Measurements from ENCODE around the gene IFT172. TPM values are rescaled to one million over a fixed set of nuclear protein-coding genes. Genes with fewer than 3 reads are reported as not detected.

The IFT172 gene
- total RNA-seq, 1 donor from 2014 or later: 5.5 TPM

DNA sequence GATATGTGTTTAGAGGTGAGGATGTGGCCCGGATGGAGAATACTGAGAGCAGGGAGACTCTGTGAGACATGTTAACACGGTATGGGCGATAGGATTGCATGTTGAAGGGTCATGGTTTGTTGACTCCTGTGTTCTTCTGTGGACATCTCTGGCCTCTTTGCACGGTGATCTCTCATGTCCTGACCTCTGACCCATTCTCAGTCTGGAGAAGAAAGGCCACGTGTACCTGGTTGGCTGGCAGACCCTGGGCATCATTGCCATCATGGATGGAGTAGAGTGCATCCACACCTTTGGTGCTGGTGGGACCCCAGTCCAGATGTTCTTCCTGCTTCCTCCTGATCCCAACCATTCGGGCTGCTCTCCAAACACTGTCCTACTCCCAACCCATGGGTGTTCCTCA is 17.0 kb upstream of the IFT172 start:
- DNase-seq (ENCODE audit: low read depth) (no peak), FAIRE-seq (peak; percentile 28)
- TF ChIP-seq, protein P1, sequence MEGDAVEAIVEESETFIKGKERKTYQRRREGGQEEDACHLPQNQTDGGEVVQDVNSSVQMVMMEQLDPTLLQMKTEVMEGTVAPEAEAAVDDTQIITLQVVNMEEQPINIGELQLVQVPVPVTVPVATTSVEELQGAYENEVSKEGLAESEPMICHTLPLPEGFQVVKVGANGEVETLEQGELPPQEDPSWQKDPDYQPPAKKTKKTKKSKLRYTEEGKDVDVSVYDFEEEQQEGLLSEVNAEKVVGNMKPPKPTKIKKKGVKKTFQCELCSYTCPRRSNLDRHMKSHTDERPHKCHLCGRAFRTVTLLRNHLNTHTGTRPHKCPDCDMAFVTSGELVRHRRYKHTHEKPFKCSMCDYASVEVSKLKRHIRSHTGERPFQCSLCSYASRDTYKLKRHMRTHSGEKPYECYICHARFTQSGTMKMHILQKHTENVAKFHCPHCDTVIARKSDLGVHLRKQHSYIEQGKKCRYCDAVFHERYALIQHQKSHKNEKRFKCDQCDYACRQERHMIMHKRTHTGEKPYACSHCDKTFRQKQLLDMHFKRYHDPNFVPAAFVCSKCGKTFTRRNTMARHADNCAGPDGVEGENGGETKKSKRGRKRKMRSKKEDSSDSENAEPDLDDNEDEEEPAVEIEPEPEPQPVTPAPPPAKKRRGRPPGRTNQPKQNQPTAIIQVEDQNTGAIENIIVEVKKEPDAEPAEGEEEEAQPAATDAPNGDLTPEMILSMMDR (IDR thresholded peaks at IDR 0.05; ENCODE audit: insufficient read depth, low read length, severe bottlenecking): no peak
- H3K4me3 ChIP-seq (ENCODE audit: low read depth, low read length): no peak overlapping the region
- no peaks in the 10 kb centered on the region for H3K36me3 ChIP-seq (ENCODE audit: control insufficient read depth, insufficient read depth, low read length)
- H3K27me3 ChIP-seq (ENCODE audit: control insufficient read depth, insufficient read depth, low read length): no peaks in the 10 kb centered on the region

DNA sequence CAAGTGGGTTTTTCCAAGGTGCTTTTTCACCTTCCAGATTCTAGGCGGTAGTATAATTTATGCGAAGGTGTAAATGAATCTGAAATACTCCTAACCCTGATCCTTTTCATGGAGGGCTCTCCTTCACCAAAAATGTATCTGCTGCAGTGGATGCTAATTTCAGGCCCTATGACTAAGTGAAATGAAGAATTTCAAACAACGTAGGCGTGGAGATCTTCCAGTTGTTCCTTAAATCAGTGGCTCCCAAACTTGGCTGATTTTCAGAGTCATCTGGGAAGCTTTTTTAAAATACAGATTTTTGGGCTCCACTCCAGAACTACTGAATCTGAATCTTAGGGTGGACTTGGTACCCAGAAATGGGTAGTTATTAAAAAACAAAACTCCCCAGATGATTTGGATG is 12.6 kb upstream of the IFT172 start:
- DNase-seq (ENCODE audit: low read depth): no peak
- no peaks in the 10 kb centered on the region for H3K36me3 ChIP-seq (ENCODE audit: control insufficient read depth, insufficient read depth, low read length)
- no peak overlapping the region for H3K4me3 ChIP-seq (ENCODE audit: low read depth, low read length)
- TF ChIP-seq, protein P1 (IDR thresholded peaks at IDR 0.05; ENCODE audit: insufficient read depth, low read length, severe bottlenecking): no peak
- no peak for FAIRE-seq
- H3K27me3 ChIP-seq (ENCODE audit: control insufficient read depth, insufficient read depth, low read length): no peaks in the 10 kb centered on the region

DNA sequence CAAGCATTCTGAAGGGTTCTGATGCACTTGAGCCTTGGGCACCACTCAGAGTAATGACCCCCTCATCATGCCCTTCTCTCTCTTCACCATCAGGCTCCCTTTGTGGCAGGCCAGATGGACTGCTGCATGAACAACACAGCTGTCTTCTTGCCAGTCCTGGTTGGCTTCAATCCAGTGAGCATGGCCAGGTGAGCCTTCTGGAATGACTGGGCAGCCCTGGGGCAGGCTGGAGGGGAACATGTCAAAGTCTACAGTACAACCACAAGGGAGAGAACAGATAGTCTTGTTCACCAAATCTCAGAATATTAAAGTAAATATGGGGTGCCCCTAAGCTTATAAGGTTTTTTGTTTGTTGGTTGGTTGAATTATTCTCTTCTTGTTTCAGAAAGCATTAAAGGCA is 11.5 kb upstream of the IFT172 start:
- H3K4me3 ChIP-seq (ENCODE audit: low read depth, low read length): no peak overlapping the region
- DNase-seq (ENCODE audit: low read depth): peak; percentile 56
- no peaks in the 10 kb centered on the region for H3K36me3 ChIP-seq (ENCODE audit: control insufficient read depth, insufficient read depth, low read length)
- FAIRE-seq: no peak
- TF ChIP-seq, protein P1 (IDR thresholded peaks at IDR 0.05; ENCODE audit: insufficient read depth, low read length, severe bottlenecking): no peak
- no peaks in the 10 kb centered on the region for H3K27me3 ChIP-seq (ENCODE audit: control insufficient read depth, insufficient read depth, low read length)

DNA sequence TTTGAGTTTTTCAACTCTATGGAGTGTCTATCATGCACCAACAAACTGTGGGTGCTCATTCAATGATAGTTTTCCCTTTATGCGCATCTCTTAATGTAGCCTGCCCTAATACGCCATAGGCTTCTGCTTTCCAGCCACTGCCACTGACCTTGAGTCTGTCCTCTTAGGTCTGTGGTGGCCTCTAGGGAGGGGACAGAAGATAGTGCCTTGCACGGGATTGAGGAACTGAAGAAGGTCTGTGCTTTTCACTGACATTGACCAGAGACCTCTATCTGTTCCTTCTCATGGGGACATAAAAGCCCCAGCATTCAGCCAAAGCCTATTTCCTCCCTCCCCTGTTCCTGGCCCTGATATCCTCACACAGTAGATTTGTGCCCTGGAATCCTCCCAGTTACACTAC is 9.4 kb upstream of the IFT172 start:
- Histone ChIP-seq H3K27me3 (ENCODE audit: control insufficient read depth, insufficient read depth, low read length) (no peaks in the 10 kb centered on the region), H3K4me3 (ENCODE audit: low read depth, low read length) (no peak overlapping the region), H3K36me3 (ENCODE audit: control insufficient read depth, insufficient read depth, low read length) (no peaks in the 10 kb centered on the region)
- DNase-seq (ENCODE audit: low read depth): no peak
- FAIRE-seq: no peak
- TF ChIP-seq, protein P1 (IDR thresholded peaks at IDR 0.05; ENCODE audit: insufficient read depth, low read length, severe bottlenecking): no peak

DNA sequence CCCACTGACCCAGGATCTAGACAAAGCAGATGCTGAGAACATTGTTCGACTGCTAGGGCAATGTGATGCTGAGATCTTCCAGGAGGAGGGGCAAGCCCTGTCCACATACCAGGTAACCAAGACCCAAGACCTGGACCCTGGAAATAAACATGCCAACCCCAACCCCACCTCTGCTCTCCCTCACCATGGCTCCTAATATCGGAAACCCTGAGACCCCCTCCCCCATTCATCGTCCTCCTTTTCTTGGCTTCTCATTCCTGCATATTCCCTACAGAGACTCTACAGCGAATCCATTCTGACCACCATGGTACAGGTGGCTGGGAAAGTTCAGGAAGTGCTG is 7.7 kb upstream of the IFT172 start:
- no peak for DNase-seq (ENCODE audit: low read depth)
- H3K4me3 ChIP-seq (ENCODE audit: low read depth, low read length): no peak overlapping the region
- no peak for FAIRE-seq
- no peaks in the 10 kb centered on the region for H3K27me3 ChIP-seq (ENCODE audit: control insufficient read depth, insufficient read depth, low read length)
- H3K36me3 ChIP-seq (ENCODE audit: control insufficient read depth, insufficient read depth, low read length): no peaks in the 10 kb centered on the region
- TF ChIP-seq, protein P1 (IDR thresholded peaks at IDR 0.05; ENCODE audit: insufficient read depth, low read length, severe bottlenecking): no peak

All from bronchial epithelial cell (primary cell).